Activated T-helper 2 cell treated with anti-CD3 and anti-CD28 coated beads, Interferon-gamma antibody, Interleukin-2, Interleukin-4, amounts not matched to agents 10 μg/mL and 5 μg/mL and 100 μg/mL, durations not matched to agents 14 hours and 24 hours and 36 hours (primary cell): ENCODE measurements around the gene NXPE3. TPM values are rescaled to one million over a fixed set of nuclear protein-coding genes. Genes with fewer than 3 reads are reported as not detected.
A peak's percentile ranks its signal among the peaks of the same experiment; 100 is the strongest.
"Not testable (repeated sequence)": the region's sequence is repeated elsewhere in the genome, so short reads cannot be mapped to it uniquely, and the experiment has no call there.

Source experiments
- DNase-seq: peaks from one replicate; pipeline ENCODE4 v3.0.0; 2021; ENCODE audit warnings: low spot score
- H3K27ac Mint-ChIP-seq: one replicate; pipeline ENCODE4 v1.8.0; 2021; ENCODE audit warnings: mixed read lengths
- H3K27me3 Mint-ChIP-seq: one replicate; pipeline ENCODE4 v1.8.0; 2021; ENCODE audit warnings: low read depth, mixed read lengths
- H3K36me3 Mint-ChIP-seq: one replicate; pipeline ENCODE4 v1.8.0; 2021; ENCODE audit warnings: low read depth, mixed read lengths
- H3K4me1 Mint-ChIP-seq: one replicate; pipeline ENCODE4 v1.8.0; 2021; ENCODE audit warnings: low read depth, mixed read lengths
- H3K4me3 Mint-ChIP-seq: one replicate; pipeline ENCODE4 v1.8.0; 2021; ENCODE audit warnings: low read depth, mild to moderate bottlenecking, moderate library complexity, mixed read lengths
- H3K9me3 Mint-ChIP-seq: one replicate; pipeline ENCODE4 v1.8.0; 2021; ENCODE audit warnings: mixed read lengths
- intact Hi-C: fragments of 100-400 bp; cut with micrococcal nuclease; formaldehyde crosslinking; loops from one replicate; pipeline ENCODE4 v1.15.1; 2023
- total RNA-seq: library from RNA; stranded (reverse); gene quantifications from 2 replicates; pipeline ENCODE4 v1.2.3, GENCODE V29; 2022

The NXPE3 gene
- total RNA-seq, result 18.1 and 21.2 TPM in 2 replicates

DNA sequence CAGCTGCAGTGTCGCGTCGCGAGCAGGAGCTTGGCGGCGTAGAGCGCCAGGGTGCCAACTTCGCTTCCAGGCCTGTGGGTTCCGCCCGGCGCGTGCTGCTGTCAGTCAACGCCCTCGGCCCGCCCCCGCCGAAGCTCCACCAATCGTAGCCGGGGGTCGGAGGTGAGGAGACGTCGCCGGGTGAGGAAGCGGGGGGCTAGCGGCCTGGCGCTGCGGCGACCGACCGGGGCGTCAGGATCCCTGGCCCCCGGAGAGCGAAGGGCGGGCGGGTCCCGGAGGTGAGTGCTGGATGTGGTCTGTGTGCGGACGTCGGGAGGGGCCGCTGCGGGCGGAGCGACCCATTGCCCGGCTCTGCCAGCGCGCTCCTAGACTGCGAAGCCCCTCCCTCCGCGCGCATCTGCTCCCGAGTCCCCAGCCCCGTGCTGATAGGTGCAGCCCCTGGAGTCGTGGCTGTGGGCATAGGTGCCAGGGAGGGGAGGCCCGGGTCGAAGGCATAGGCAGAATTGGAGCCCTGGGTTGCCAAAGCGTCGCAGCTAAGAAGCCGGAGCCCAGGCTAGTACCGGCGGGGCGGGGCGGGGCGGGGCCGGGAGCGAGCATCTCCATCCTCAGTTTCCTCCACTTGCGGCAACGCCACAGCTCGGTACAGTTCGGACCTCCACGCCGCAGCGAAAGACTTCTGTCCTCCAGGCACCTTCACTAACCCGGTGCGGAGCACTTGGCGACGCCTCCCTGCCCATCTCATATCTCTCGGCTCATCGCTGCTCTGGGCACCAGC lies at the start of gene NXPE3:
TSS of gene NXPE3 (plus strand) at position 165 of the 775 bp plus-strand sequence. CDS start 6,386 bp downstream, outside the sequence.
- peak within 1 kb of the TSS; percentile 95 for H3K4me3 Mint-ChIP-seq
- peak within 1 kb of the TSS; percentile 89 for H3K27ac Mint-ChIP-seq
- H3K27me3 Mint-ChIP-seq, result no peaks in the 10 kb centered on the region
- DNase-seq, result peak; percentile 90
- peaks cover 40% of the 10 kb centered on the region for H3K4me1 Mint-ChIP-seq
- intact Hi-C loops, result loop anchor here (1.0 to 2.0 kb wide), 2 partner anchors 55 to 92 kb away; partner anchors contain the start of genes CEP97 and RPL24
- no peaks in the 10 kb centered on the region for H3K9me3 Mint-ChIP-seq
- peaks cover 12% of the 10 kb centered on the region for H3K36me3 Mint-ChIP-seq

DNA sequence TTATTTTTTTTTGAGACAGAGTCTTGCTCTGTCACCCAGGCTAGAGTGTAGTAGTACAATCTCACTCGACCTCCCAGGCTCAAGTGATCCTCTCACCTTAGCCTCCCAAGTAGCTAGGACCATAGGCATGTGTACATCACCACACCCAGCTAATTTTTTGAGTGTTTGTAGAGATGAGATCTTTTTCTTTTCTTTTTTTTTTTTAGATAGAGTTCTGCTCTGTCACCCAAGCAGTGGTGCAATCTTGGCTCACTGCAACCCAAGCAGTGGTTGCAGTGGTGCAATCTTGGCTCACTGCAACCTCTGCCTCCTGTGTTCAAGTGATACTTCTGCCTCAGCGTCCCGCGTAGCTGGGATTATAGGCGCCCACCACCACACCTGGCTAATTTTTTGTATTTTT lies 49.4 kb upstream of the NXPE3 start:
- H3K4me1 Mint-ChIP-seq, result peaks cover 17% of the 10 kb centered on the region
- DNase-seq, result no peak
- peaks cover 66% of the 10 kb centered on the region for H3K36me3 Mint-ChIP-seq
- H3K4me3 Mint-ChIP-seq, result no peak overlapping the region
- no peaks in the 10 kb centered on the region for H3K27me3 Mint-ChIP-seq
- no peak overlapping the region for H3K27ac Mint-ChIP-seq
- intact Hi-C loops, result loop anchor here (10.0 kb wide), 1 partner anchor 495 kb away; no protein-coding TSS in a partner anchor
- no peaks in the 10 kb centered on the region for H3K9me3 Mint-ChIP-seq

DNA sequence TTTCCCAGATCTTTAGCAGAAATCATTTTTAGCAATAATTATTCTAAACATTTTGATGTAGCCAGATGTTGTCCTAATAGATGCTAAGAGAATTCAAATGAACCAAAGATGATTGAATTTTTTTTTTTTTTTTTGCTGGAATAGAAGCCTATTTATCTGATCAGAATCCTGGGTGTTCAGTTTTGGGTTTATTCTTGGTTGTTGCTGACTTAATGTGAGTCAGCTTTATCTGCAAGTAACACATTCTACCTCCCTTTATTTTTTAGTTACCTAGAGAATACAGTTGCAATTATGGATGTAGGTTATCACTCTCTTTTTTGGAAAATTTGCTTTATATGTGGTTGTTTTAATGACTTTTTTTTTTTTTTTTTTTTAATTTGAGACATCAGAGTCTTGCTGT lies 48.2 kb upstream of the NXPE3 start:
- intact Hi-C loops, result no loop called here
- Mint-ChIP-seq H3K36me3 (peaks cover 78% of the 10 kb centered on the region), H3K4me3 (no peak overlapping the region), H3K9me3 (no peaks in the 10 kb centered on the region), H3K27me3 (no peaks in the 10 kb centered on the region), H3K27ac (no peak overlapping the region), H3K4me1 (peaks cover 16% of the 10 kb centered on the region)
- DNase-seq, result no peak

DNA sequence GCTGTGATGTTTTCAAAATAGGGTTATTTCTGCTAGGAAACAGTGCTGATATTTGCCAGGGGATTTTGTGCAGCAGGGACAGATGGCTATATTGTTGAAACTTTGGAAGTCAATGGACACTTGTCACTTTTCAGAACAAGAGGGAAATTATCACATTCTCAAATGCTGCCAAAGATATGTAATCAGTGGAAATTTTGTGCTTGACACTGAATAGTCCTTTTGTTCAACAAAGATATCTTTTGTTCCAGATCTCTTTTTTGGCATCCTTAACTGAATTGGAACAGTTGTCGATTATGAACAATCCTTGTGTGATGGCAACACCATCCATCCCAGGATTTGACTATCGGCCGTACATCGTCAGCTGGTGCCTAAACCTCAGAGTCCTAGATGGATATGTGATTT lies 46.8 kb upstream of the NXPE3 start:
- H3K27me3 Mint-ChIP-seq, result no peaks in the 10 kb centered on the region
- peaks cover 6% of the 10 kb centered on the region for H3K9me3 Mint-ChIP-seq
- no peak overlapping the region for H3K27ac Mint-ChIP-seq
- H3K36me3 Mint-ChIP-seq, result peaks cover 88% of the 10 kb centered on the region
- peaks cover 5% of the 10 kb centered on the region for H3K4me1 Mint-ChIP-seq
- H3K4me3 Mint-ChIP-seq, result no peak overlapping the region
- DNase-seq, result no peak
- intact Hi-C loops, result no loop called here

DNA sequence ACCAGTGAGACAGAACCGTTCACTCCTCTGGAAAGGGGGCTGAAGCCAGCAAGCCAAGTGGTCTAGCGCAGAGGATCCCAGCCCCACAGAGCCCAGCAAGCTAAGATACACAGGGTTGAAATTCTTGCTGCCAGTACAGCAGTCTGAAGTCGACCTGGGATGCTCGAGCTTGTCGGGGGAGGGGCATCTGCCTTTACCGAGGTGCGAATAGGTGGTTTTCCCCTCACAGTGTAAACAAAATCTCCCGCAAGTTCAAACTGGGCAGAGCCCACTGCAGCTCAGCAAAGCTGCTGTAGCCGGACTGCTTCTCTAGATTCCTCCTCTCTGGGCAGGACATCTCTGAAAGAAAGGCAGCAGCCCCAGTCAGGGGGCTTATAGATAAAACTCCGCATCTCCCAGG lies 43.2 kb upstream of the NXPE3 start:
- peaks cover 90% of the 10 kb centered on the region for H3K36me3 Mint-ChIP-seq
- no peak overlapping the region for H3K4me3 Mint-ChIP-seq
- intact Hi-C loops, result no loop called here
- peaks cover 5% of the 10 kb centered on the region for H3K4me1 Mint-ChIP-seq
- peaks cover 23% of the 10 kb centered on the region for H3K9me3 Mint-ChIP-seq
- no peak overlapping the region for H3K27ac Mint-ChIP-seq
- no peak for DNase-seq
- no peaks in the 10 kb centered on the region for H3K27me3 Mint-ChIP-seq

DNA sequence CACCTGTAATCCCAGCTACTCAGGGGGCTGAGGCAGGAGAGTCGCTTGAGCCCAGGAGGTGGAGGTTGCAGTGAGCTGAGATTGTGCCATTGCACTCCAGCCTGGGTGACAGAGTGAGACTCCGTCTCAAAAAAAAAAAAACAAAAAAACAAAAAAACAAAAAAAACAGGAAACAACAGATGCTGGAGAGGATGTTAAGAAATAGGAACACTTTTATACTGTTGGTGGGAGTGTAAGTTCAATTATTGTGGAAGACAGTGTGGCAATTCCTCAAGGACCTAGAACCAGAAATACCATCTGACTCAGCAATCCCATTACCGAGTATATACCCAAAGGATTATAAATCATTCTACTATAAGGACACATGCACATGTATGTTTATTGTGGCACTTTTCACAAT lies 37.1 kb upstream of the NXPE3 start:
- Mint-ChIP-seq H3K36me3 (peaks cover 65% of the 10 kb centered on the region), H3K9me3 (peaks cover 26% of the 10 kb centered on the region)
- H3K4me1 Mint-ChIP-seq, H3K27me3 Mint-ChIP-seq, DNase-seq, H3K27ac Mint-ChIP-seq, intact Hi-C loops, H3K4me3 Mint-ChIP-seq: not testable (repeated sequence)

DNA sequence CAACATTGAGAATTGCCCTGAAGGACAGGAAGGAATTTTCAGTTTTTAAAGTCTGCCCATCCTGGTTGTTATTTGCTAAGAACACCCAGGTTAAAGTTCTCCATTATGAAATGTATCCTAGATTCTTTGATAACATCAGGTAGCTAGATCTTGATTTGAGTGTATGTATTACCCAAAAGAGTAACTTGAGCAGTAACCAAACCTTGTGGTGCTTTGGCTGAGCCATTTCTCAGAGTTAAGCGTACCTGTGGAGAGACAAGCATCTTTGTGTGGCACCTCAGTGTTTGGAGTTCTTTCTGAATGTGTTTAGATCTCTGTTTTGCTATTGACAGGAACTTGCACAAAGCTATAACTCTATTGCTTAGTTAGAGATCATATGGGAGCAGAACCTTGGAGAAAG lies 34.2 kb upstream of the NXPE3 start:
- intact Hi-C loops, result no loop called here
- Mint-ChIP-seq H3K36me3 (peaks cover 54% of the 10 kb centered on the region), H3K27me3 (no peaks in the 10 kb centered on the region), H3K27ac (peak overlapping the region; percentile 5), H3K4me1 (peaks cover 7% of the 10 kb centered on the region), H3K4me3 (no peak overlapping the region), H3K9me3 (peaks cover 11% of the 10 kb centered on the region)
- DNase-seq, result no peak

DNA sequence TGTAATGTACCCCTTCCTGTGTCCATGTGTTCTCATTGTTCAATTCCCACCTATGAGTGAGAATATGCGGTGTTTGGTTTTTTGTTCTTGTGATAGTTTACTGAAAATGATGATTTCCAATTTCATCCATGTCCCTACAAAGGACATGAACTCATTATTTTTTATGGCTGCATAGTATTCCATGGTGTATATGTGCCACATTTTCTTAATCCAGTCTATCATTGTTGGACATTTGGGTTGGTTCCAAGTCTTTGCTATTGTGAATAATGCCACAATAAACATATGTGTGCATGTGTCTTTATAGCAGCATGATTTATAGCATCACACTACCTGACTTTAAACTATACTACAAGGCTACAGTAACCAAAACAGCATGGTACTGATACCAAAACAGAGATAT lies 33.1 kb upstream of the NXPE3 start:
- H3K27me3 Mint-ChIP-seq, DNase-seq, H3K4me3 Mint-ChIP-seq, intact Hi-C loops, H3K27ac Mint-ChIP-seq, H3K4me1 Mint-ChIP-seq: not testable (repeated sequence)
- H3K36me3 Mint-ChIP-seq, result peaks cover 55% of the 10 kb centered on the region
- H3K9me3 Mint-ChIP-seq, result peaks cover 11% of the 10 kb centered on the region

DNA sequence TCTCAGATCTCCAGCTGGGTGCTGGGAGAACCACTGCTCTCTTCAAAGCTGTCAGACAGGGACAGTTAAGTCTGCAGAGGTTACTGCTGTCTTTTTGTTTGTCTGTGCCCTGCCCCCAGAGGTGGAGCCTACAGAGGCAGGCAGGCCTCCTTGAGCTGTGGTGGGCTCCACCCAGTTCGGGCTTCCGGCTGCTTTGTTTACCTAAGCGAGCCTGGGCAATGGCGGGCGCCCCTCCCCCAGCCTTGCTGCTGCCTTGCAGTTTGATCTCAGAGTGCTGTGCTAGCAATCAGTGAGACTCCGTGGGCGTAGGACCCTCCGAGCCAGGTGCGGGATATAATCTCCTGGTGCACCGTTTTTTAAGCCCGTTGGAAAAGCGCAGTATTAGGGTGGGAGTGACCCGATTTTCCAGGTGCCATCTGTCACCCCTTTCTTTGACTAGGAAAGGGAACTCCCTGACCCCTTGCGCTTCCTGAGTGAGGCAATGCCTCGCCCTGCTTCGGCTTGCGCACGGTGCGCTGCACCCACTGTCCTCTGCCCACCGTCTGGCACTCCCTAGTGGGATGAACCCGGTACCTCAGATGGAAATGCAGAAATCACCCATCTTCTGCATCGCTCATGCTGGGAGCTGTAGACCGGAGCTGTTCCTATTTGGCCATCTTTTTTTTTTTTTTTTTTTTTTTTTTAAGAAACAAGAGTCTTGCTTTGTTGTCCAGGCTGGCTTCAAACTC lies 25.5 kb upstream of the NXPE3 start:
- intact Hi-C loops, H3K27me3 Mint-ChIP-seq, H3K27ac Mint-ChIP-seq, H3K9me3 Mint-ChIP-seq, H3K4me3 Mint-ChIP-seq, H3K4me1 Mint-ChIP-seq, DNase-seq: not testable (repeated sequence)
- peaks cover 76% of the 10 kb centered on the region for H3K36me3 Mint-ChIP-seq

DNA sequence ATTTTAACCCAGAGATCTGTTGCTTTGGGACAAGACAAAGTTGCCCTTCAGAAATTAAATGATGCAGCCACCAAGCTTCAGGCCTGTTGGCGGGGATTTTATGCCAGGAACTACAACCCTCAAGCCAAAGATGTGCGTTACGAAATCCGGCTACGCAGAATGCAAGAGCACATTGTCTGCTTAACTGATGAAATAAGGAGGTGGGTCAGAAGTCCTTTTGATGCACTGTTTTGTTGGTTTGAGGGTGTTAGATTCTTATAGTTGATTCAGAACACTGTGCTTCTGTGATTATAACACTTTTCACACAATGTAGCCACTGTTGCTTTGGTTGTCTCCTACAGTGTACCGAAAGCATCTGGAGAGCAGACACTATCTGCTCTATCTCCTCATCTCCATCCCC lies 20.8 kb upstream of the NXPE3 start:
- Mint-ChIP-seq H3K4me1 (peaks cover 18% of the 10 kb centered on the region), H3K27me3 (no peaks in the 10 kb centered on the region), H3K4me3 (no peak overlapping the region), H3K36me3 (peaks cover 74% of the 10 kb centered on the region), H3K27ac (no peak overlapping the region), H3K9me3 (no peaks in the 10 kb centered on the region)
- DNase-seq, result no peak
- intact Hi-C loops, result no loop called here

DNA sequence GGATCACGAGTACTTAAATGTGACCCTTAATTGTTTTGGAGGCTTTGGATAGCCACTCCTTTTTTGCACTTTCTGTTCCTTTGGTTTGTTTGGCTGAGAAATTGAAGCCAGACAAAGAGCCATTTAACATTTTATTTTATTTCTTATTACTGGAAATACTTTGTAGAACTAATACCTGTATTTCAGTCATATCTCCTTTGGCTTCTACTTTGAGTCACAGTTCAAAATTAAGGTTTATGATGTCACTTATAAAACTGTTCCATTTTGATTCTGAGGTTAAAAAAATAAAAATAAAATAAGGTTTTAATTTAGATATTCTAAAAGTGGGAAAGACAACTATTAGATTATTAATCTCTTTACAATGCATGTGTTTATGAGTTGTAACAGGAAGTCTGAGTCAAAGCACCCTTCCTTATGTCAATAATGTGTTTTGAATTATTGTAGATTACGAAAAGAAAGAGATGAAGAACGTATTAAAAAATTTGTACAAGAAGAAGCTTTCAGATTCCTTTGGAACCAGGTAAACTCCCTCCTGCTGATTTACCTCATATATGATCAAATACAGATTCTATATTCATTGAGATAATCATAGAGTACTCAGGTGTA lies 16.9 kb upstream of the NXPE3 start:
- H3K36me3 Mint-ChIP-seq, result peaks cover 60% of the 10 kb centered on the region
- peaks cover 15% of the 10 kb centered on the region for H3K4me1 Mint-ChIP-seq
- H3K4me3 Mint-ChIP-seq, result no peak overlapping the region
- H3K9me3 Mint-ChIP-seq, result no peaks in the 10 kb centered on the region
- H3K27me3 Mint-ChIP-seq, result no peaks in the 10 kb centered on the region
- H3K27ac Mint-ChIP-seq, result no peak overlapping the region
- no peak for DNase-seq
- intact Hi-C loops, result no loop called here

DNA sequence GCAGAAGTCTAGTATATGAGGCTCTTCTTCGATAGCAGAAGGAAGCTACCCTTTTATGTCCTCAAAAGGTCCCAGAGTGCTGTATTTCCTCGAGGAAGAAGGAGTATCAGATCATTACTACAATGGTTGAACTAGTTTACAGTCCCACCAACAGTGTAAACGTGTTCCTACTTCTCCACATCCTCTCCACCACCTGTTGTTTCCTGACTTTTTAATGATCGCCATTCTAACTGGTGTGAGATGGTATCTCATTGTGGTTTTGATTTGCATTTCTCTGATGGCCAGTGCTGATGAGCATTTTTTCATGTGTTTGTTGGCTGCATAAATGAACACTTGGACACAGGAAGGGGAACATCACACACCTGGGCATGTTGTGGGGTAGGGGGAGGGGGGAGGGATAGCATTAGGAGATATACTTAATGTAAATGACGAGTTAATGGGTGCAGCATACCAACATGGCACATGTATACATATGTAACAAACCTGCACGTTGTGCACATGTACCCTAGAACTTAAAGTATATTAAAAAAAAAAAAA lies 1.2 kb upstream of the NXPE3 start:
- not testable (repeated sequence) for H3K9me3 Mint-ChIP-seq, H3K27me3 Mint-ChIP-seq, H3K27ac Mint-ChIP-seq, H3K36me3 Mint-ChIP-seq, H3K4me3 Mint-ChIP-seq, DNase-seq
- H3K4me1 Mint-ChIP-seq, result peaks cover 37% of the 10 kb centered on the region
- intact Hi-C loops, result loop anchor here (2.0 kb wide), 1 partner anchor 91 kb away; the partner anchor contains the start of gene RPL24
